SK-MEL-5 (cell line): ENCODE results near the gene ASIC3. TPM values are rescaled to one million over a fixed set of nuclear protein-coding genes. Genes with fewer than 3 reads are reported as not detected.

ENCODE experiments used
- DNase-seq: peaks from one replicate; pipeline ENCODE4 v3.0.0-alpha.2; 2016; ENCODE audit warnings: low read depth, low spot score
- in situ Hi-C: cut with HindIII; loops from 2 replicates; pipeline ENCODE4 v1.10.0; 2016; ENCODE audit warnings: low sequenced_read_pairs, high pct_unique_total_duplicates, low pct_unique_long_range_greater_than_20kb
- total RNA-seq: library from RNA; depleted of rRNA; stranded (reverse); fragments of >200 nt; shearing (Covaris generic); gene quantifications from 2 replicates; pipeline ENCODE4 v1.2.3, GENCODE V29; 2014

Gene ASIC3
- total RNA-seq, 1 experiment from 2014 or later = 0.42 TPM

DNA sequence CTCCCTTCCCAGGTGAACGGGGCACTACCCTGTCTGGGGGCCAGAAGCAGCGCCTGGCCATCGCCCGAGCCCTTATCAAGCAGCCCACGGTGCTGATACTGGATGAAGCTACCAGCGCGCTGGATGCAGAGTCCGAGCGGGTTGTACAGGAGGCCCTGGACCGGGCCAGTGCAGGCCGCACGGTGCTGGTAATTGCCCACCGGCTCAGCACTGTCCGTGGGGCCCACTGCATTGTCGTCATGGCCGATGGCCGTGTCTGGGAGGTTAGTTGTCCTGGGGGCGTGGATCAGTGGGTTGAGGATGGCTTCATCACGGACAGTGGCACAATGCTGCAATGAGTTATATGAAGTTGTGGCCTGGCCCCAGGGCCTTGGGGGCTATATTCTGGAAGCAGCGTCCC lies 4.4 kb upstream of the ASIC3 start:
- in situ Hi-C loops = no loop called here
- no peak for DNase-seq

DNA sequence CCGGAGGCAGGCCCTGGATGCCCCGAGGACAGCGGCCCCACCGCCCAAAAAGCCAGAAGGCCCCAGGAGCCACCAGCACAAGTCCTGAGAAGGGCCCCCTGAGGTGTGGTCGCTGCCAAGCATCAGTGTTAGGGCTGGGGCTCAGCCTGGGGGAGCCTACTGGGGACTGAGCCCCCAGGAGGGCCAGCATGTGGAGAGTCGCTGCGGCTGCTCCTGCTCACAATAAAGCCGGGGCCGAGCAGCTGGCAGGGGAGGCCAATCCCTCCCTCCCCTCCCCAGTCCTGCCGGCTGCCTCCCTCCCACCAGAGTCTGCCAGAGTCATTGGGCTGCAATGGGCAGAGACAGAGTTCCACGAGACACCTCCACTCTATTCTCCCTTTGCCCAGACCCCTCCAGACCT lies 3.1 kb upstream of the ASIC3 start:
- no peak for DNase-seq

DNA sequence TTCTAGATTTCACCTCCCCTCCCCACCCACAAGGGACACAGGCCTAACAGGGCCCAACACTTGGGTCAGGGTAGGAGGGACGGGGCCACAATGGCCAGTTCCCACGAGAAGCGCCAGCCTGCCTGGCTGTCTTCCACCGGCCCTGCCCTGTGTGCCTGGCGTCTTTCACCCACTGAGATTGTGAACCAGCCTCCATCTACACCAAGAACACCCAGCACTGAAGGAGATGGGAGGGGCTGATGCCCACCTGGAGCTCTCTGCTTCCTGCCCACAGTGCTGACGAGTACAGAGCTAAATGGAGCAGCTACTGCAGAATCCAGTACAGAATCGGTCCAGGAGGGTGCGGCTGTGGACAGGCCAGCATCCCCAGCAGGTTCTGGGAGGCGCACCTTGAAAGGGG lies 2.4 kb upstream of the ASIC3 start:
- in situ Hi-C loops = no loop called here

More for the DNA sequence above, 3.1 kb upstream of the ASIC3 start:
- in situ Hi-C loops = no loop called here

DNA sequence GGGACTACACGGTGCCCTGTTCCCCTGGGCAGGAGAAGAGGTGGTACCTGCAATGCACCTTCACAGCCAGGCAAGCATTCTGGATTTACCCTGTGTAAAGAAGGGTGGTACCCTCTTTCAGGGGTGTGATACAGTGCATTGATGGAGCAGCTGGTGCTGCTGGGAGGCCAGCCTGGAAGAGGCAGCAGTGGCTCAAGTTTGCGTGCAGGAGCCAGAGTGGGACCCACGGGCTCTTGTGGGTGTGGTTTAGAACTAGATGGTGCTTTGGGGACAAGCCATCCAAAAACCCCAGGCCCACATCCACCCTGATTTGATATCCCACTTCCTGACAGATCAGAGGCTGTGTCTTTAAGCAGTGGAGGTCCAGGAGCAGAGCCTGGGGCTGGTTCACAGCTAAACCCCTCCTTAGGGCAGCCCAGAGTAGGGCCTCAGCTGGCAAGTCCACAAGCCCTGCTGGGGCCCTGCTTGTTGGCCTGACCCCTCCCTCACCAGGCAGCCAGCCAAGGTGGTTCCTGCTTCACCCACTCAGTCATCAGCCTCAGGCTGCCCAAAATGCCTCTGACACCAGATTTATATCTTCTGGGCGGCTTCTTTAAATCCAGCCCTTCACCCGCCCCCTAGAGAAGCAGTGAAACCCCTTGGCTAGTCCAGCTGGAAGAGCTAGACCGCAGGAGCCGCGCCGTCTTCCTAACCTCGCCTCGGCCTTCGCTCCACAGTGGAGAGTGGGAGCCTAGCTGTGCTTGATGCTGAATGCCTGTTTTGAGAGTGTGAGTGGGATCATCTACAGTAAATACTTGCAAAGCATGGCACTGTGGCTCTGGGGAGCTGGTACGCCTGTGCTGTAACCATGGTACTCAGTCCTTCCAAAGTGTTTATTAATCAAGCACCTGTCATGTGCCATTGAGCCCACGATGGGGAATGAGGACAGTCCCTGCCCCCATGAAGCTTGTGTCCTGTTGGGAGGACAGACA lies 1.4 kb upstream of the ASIC3 start:
- in situ Hi-C loops = no loop called here
- DNase-seq = no peak

More for the DNA sequence above, 2.4 kb upstream of the ASIC3 start:
- no peak for DNase-seq

DNA sequence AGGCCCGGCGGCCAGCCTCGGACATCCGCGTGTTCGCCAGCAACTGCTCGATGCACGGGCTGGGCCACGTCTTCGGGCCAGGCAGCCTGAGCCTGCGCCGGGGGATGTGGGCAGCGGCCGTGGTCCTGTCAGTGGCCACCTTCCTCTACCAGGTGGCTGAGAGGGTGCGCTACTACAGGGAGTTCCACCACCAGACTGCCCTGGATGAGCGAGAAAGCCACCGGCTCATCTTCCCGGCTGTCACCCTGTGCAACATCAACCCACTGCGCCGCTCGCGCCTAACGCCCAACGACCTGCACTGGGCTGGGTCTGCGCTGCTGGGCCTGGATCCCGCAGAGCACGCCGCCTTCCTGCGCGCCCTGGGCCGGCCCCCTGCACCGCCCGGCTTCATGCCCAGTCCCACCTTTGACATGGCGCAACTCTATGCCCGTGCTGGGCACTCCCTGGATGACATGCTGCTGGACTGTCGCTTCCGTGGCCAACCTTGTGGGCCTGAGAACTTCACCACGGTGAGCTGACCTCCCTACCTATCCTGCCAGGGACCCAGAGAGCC lies 656 bp downstream of the ASIC3 start:
- in situ Hi-C loops = no loop called here
- no peak for DNase-seq

DNA sequence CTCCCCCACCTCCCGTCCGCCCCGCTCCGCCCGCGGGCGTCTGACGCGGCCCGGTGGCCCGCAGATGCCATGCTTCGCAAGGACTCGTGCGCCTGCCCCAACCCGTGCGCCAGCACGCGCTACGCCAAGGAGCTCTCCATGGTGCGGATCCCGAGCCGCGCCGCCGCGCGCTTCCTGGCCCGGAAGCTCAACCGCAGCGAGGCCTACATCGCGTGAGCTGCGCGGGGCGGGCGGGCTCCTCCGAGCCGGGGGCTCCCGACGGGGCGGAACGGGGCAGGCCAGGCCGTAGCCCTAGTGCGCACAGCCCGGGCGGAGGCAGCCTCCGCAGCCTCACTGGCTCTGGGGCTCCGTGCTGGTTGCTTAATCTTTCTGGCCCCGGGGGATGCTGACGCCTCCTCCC lies 2.8 kb downstream of the ASIC3 start:
- DNase-seq = no peak
- in situ Hi-C loops = no loop called here

DNA sequence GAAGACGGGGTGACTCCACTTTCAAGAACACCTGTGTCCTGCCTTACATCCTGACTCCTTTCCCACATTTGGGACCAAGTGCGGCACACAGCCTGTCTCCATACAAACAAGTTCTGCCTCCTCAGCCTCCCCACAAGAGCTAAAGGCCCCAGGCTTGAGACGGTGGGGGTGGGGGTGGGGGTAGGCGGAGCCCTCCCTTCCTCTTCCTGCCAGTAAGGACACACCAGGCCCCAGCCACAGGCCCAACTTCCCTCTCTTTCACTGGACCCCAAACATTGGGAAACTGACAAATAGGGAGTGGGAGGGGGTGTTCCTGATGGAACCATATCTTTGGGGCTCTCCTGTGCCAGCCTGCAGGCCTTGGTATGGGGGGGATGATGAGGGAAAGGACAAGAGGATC lies 4.8 kb downstream of the ASIC3 start:
- in situ Hi-C loops = no loop called here
- DNase-seq = no peak

DNA sequence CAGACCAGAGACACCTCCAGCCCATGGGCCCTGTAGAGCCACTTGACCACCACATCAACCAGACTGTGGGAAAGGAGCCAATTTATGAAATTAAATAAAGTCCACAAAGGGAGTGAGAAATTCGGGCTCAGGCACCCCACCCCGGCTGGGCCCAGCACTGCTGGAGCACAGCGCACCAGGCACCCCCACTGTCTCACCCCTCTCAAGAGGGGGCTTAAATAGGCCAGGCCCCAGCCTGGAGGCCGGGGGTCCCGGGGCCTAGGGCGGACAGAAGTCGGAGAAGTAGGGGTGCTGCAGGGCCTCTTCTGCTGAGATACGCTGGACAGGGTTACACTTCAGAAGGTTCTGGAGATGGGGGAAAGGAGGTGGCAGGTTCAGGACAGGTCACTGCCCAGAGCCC lies 5.4 kb downstream of the ASIC3 start:
- in situ Hi-C loops = no loop called here
- no peak for DNase-seq

DNA sequence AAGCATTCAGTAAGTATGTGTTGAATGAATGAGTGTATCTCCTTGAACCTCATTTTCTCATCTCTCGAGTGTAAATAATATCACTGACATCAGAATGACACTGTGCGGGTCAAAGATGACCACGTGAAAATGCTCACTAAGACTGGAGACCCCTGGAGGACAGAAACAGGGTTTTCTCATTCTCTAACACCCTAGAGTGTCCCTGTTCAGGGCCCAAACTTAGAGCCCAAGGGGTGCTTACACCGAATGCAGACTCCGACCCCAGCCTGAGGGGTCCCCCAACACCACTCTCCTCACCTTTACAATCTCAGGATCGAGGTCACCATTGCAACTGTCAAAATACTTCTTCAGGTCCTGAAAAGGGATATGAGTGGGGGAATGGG lies 7.9 kb downstream of the ASIC3 start:
- in situ Hi-C loops = no loop called here
- DNase-seq = no peak

DNA sequence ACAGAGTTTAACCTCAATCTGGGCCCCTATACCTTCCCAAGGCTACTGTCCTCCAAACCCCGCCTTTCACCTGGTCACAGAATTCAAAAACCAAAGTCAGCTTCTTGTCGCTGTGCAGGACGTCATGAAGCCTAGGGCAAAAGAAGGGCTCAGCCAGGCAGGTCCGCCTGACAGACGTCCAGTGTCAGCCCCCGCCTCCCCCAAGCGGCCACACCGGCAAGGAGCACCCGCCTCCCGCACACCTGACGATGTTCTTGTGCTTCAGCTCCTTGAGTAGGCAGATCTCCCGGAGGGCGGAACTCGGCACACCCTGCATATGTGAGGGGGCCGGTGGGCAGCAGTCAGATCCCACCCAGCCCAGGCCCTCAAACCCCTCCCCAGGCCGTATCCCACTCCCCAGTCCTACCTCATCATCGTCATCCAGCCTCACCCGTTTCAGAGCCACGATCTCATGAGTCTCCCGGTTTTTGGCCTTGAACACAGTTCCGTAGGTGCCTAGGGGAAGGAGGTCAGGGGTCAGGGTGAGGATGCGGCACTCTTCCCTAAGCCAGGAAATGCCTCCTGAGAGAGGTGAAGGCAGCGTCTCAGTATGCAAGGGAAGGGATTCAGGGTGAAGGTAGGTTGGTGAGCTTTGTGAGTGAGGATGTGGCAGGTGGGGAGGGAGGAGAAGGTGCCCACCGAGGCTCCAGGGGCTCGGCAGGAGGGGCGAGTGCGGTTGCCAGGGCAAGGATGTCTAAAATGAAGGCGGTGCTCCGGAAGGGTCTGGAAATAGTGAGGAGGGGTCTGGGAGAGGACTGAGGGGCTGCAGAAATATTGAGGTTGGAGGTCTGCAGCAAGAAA lies 8.6 kb downstream of the ASIC3 start:
- in situ Hi-C loops = no loop called here
- no peak for DNase-seq

DNA sequence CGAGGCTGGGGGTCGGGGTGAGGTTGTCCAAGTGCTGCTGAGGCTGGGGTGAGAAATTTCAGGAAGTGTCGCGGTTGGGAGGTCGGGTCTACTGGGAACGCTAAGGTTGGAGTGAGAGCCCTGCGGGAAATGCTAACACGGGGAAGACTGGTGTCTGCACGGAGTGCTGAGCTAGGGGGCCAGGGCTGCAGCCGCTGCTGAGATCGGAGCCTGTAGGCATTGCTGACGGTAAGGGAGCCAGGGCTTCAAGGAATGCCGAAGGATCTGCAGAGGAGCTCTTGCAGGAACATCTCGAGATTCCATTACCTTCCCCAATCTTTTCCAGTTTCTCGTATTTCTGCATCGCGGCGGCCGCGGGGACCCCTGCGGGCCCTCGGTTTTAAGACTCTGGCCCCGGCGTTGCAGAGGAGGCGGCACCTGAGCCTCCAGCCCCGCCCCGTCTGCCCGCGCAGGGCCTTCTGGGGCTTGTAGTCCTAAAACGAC lies 9.2 kb downstream of the ASIC3 start, which contains the start of gene CDK5:
Gene CDK5, minus strand, starts transcription at position 392 of the 483 bp plus-strand sequence. Its CDS starts 49 bp downstream, at position 343.
- no peak for DNase-seq
- in situ Hi-C loops = no loop called here

DNA sequence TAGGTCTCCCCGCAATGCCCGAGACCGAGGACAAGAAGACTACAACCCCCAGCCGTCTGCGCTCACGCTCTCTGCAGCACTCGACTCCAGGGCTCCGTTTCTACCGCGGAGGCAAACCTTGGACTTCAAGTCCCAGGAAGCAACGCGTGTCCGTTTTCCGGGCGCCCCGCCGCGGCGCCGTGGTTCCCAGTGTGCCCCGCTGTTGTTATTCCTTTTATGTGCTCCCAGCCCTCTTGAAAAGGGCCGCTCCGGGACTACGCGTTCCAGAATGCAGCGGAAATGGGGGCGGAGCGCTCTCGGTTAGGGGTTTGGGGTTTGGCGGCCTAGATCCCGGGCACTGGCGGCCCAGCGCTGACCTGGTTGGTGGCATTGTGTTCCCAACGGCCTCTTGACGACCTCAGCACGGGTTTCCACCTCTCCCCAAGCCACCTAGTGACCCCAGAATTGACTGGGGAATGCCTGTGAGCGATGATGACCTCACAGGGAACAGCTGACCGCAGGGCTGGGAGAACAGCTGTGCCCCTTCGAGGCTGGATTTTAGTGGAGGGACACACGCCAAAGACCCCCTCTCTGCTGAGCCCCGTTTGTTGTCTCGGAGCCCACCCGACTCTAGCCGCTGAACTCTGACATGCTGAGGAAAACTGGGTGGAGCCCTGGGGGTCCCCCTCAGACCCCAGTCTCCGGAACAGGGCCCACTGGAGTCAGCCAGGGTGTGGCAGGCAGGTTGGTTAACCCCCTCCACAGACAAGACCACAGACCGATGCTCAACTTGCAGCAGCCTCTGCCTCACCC lies 9.9 kb downstream of the ASIC3 start:
- in situ Hi-C loops = no loop called here

DNA sequence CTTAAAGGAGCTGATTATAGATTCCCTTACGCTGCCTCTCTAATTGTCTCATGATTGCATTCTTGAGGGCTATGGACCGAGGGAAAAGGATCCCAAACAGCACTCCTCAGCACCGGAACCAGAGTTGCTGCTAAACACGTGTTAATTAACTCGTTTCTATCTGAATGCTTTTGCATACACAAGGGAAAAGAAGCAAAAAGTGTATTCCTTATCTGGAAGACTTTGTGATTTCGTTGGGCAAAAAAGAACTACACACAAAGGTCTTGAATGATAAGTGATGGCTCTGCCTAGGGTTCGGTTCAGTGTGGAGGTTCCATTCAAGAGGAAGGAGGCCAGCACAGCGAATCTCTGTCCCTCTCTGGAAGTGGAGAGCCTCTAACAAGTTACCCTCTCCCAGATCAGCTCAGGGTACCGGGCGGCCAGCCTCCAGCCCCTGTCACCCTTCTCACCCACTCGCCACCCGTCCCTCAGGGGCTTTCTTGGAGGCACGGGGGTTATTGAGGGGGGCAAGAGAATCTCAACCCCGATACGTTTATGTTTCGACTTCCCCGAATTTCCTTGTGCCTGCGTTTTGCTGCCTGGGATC lies 10.5 kb downstream of the ASIC3 start:
- in situ Hi-C loops = no loop called here
- peak; percentile 30 for DNase-seq

More for the DNA sequence above, 9.9 kb downstream of the ASIC3 start:
- peak; percentile 100 for DNase-seq

DNA sequence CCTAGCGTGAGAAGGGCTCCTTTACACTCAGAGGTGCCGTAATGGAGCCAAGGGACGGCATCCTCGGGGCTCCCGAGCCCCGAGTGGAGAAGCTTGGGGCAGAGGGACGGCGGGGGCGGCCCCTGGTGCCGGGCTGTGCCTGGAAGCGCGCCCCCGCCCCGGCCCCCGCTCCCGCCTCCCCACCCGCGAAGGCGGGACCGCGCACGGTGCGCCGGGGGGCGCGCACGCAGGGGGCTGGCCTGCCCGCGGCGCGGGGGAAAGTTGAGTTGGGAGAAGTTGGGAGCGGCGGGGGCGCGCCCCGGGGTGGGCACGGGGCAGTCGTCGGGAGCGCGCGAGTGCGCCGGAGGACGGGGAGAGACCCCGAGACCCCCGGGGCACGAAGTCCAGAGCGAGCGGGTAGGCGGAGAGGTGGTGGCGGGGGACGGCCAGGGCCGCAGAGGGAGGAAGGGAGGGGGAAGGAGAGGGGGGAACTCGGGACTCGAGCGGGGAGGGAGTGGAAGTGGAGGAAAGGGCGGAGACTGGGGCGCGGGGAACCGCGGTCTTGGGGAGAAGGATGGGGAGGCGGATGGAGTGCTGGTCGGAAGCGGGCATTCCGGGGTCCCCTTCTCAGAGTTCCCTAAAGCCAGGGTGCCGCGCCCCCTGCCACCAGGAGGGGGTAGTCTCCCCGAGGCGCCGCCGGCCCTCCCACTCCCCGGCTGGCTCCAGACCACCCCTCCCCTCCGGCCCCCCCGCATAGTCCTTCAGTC lies 11.2 kb downstream of the ASIC3 start, which contains the start of gene SLC4A2:
Gene SLC4A2, plus strand, starts transcription at position 223 of the 746 bp plus-strand sequence. CDS start 2,399 bp downstream, outside the sequence.
- in situ Hi-C loops = no loop called here
- DNase-seq = peak; percentile 80

DNA sequence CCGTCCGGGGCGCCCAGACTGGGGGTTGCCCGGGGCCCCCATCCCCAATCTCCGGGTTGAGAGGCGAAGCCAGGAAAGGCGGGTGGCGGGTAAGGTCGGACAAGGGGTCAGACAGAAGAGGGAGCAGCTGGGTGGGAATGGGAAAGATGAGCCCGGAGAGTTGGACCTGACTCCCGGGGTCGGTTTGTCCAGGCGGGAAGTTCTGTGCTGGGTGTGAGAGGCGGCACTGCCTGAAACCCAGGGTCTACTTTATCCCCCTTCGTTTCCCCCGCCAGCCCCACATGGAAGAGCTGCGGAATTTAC lies 11.7 kb downstream of the ASIC3 start:
- in situ Hi-C loops = no loop called here
- no peak for DNase-seq

DNA sequence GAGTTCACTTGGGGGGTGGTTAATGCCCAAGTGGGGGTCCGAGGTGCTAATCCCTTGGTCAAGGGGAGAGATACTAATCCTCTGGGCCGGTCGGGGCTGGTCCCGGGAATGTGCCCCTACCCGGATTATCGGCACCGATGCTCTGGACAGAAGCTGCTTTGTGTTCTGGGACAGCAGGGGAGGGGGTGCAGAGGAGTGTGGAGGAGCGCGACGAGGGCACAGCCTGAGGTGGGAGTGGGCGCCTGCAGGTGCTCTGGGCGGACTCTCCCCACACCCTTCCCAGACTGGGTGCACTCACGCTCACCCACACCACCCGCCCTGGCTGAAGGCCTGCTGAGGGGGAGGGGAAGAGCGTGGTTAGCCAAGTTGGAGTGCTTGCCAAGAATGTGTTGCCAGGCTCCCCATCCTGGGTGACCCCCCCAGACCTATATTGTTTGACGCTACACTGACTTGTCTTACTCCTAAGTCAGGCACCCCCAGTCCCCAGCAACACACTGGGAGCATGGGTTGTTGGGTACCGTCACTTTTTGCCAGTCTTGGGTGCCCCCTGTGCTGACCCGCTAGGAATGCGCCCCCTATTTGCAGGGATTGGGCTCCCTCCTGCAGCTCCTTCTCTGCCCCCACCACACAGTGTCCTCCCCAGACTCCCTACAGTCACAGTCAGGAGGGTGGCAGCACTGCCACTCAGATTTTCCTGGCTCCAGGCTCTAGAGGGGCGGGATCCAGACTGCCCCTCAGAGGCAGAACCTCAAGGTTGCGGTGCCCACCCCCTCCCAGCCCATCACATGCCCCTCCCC lies 12.3 kb downstream of the ASIC3 start:
- in situ Hi-C loops = no loop called here
- DNase-seq = peak; percentile 61
